ENCODE measurements around the gene CD82.

CD82 gene

GRCh38 chr11:44608651-44608990 is 43.2 kb downstream of the CD82 start (continued):
- TF ChIP-seq TCF4 (CRISPR knock-in tag; IDR thresholded peaks at IDR 0.05; ENCODE audit: borderline replicate concordance) (no peak), TOX (CRISPR knock-in tag; IDR thresholded peaks at IDR 0.05; ENCODE audit: borderline replicate concordance) (no peak), BACH2 (CRISPR knock-in tag; IDR thresholded peaks at IDR 0.05; ENCODE audit: borderline replicate concordance) (no peak), RARB (CRISPR knock-in tag; IDR thresholded peaks at IDR 0.05) (no peak), ZNF8 (CRISPR knock-in tag; IDR thresholded peaks at IDR 0.05) (no peak), ZNF565 (CRISPR knock-in tag; conservative IDR thresholded peaks at IDR 0.05; ENCODE audit: low read depth) (no peak), ISL1 (CRISPR knock-in tag; IDR thresholded peaks at IDR 0.05) (no peak), ZFP30 (CRISPR knock-in tag; IDR thresholded peaks at IDR 0.05) (no peak), ZFP3 (CRISPR knock-in tag; IDR thresholded peaks at IDR 0.05) (no peak)
- TF ChIP-seq, protein P1, sequence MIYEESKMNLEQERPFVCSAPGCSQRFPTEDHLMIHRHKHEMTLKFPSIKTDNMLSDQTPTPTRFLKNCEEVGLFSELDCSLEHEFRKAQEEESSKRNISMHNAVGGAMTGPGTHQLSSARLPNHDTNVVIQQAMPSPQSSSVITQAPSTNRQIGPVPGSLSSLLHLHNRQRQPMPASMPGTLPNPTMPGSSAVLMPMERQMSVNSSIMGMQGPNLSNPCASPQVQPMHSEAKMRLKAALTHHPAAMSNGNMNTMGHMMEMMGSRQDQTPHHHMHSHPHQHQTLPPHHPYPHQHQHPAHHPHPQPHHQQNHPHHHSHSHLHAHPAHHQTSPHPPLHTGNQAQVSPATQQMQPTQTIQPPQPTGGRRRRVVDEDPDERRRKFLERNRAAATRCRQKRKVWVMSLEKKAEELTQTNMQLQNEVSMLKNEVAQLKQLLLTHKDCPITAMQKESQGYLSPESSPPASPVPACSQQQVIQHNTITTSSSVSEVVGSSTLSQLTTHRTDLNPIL (CRISPR knock-in tag; IDR thresholded peaks at IDR 0.05; ENCODE audit: low read depth) = no peak

- no peak for ATAC-seq
- TF ChIP-seq CSRNP3 (CRISPR knock-in tag; IDR thresholded peaks at IDR 0.05) (no peak), SNAI2 (CRISPR knock-in tag; IDR thresholded peaks at IDR 0.05) (no peak), PPARA (CRISPR knock-in tag; IDR thresholded peaks at IDR 0.05; ENCODE audit: borderline replicate concordance) (no peak), PATZ1 (CRISPR knock-in tag; IDR thresholded peaks at IDR 0.05; ENCODE audit: borderline replicate concordance) (no peak), GLIS3 (CRISPR knock-in tag; IDR thresholded peaks at IDR 0.05) (no peak), TCF4 (CRISPR knock-in tag; IDR thresholded peaks at IDR 0.05; ENCODE audit: borderline replicate concordance) (no peak), ZFP30 (CRISPR knock-in tag; IDR thresholded peaks at IDR 0.05) (no peak)
- TF ChIP-seq, protein P1 (CRISPR knock-in tag; IDR thresholded peaks at IDR 0.05; ENCODE audit: low read depth) = no peak
Measured at GRCh38 chr11:44608991-44609782, 43.7 kb downstream of the CD82 start.

DNA sequence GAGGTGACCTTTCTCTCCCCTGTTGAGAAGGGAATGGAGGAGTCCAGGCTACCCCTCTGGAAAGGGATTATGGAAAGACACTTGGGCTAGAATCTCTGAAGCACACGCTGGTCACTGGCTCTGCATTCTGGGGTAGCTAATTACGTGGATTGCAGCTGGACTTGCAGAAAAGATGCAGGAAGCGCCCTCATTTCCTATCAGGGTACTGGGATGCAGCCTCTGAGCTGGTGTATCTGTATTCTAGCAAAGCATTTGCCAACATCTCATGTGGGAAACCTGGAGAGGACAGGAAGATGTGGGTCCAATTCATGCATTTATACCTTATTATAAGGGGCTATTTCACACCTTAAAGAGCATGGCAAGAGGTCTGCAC is 44.3 kb downstream of the CD82 start:
- no peak for ATAC-seq
- TF ChIP-seq TOX (CRISPR knock-in tag; IDR thresholded peaks at IDR 0.05; ENCODE audit: borderline replicate concordance) (no peak), ZNF8 (CRISPR knock-in tag; IDR thresholded peaks at IDR 0.05) (no peak)

- no peak for ATAC-seq
- TF ChIP-seq ARNTL (CRISPR knock-in tag; IDR thresholded peaks at IDR 0.05; ENCODE audit: borderline replicate concordance, low read depth) (no peak), ZNF8 (CRISPR knock-in tag; IDR thresholded peaks at IDR 0.05) (no peak), ZNF565 (CRISPR knock-in tag; conservative IDR thresholded peaks at IDR 0.05; ENCODE audit: low read depth) (no peak), ESRRG (CRISPR knock-in tag; IDR thresholded peaks at IDR 0.05) (no peak), ZC3H10 (CRISPR knock-in tag; IDR thresholded peaks at IDR 0.05) (no peak)
- TF ChIP-seq, protein P2, sequence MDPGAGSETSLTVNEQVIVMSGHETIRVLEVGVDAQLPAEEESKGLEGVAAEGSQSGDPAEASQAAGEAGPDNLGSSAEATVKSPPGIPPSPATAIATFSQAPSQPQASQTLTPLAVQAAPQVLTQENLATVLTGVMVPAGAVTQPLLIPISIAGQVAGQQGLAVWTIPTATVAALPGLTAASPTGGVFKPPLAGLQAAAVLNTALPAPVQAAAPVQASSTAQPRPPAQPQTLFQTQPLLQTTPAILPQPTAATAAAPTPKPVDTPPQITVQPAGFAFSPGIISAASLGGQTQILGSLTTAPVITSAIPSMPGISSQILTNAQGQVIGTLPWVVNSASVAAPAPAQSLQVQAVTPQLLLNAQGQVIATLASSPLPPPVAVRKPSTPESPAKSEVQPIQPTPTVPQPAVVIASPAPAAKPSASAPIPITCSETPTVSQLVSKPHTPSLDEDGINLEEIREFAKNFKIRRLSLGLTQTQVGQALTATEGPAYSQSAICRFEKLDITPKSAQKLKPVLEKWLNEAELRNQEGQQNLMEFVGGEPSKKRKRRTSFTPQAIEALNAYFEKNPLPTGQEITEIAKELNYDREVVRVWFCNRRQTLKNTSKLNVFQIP (CRISPR knock-in tag; IDR thresholded peaks at IDR 0.05; ENCODE audit: borderline replicate concordance, low read depth) = no peak
Measured at GRCh38 chr11:44610186-44610955, 44.9 kb downstream of the CD82 start.

Data from SK-N-SH treated with all-trans-retinoic acid at 6 μM for 48 hours (cell line).